ENCODE data around the gene WNT7A. TPM values are rescaled to one million over a fixed set of nuclear protein-coding genes. Genes with fewer than 3 reads are reported as not detected.

The WNT7A gene
- total RNA-seq, 1 donor from 2014 or later, result 1.0 TPM

- Mint-ChIP-seq H3K4me1 (no peaks in the 10 kb centered on the region), H3K27ac (no peak overlapping the region), H3K4me3 (no peak overlapping the region), H3K36me3 (no peaks in the 10 kb centered on the region), H3K27me3 (ENCODE audit: low read depth) (peaks cover 4% of the 10 kb centered on the region), H3K9me3 (no peaks in the 10 kb centered on the region)
- no peak for DNase-seq (ENCODE audit: low spot score in 2 of 2, unreplicated experiment in 2 of 2)
- TF ChIP-seq, protein P1, sequence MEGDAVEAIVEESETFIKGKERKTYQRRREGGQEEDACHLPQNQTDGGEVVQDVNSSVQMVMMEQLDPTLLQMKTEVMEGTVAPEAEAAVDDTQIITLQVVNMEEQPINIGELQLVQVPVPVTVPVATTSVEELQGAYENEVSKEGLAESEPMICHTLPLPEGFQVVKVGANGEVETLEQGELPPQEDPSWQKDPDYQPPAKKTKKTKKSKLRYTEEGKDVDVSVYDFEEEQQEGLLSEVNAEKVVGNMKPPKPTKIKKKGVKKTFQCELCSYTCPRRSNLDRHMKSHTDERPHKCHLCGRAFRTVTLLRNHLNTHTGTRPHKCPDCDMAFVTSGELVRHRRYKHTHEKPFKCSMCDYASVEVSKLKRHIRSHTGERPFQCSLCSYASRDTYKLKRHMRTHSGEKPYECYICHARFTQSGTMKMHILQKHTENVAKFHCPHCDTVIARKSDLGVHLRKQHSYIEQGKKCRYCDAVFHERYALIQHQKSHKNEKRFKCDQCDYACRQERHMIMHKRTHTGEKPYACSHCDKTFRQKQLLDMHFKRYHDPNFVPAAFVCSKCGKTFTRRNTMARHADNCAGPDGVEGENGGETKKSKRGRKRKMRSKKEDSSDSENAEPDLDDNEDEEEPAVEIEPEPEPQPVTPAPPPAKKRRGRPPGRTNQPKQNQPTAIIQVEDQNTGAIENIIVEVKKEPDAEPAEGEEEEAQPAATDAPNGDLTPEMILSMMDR (IDR thresholded peaks at IDR 0.05; ENCODE audit: unreplicated experiment), result no peak
Observed at GRCh38 chr3:13783476-13783875, 96.4 kb downstream of the WNT7A start.

- Mint-ChIP-seq H3K4me1 (no peaks in the 10 kb centered on the region), H3K36me3 (no peaks in the 10 kb centered on the region), H3K4me3 (no peak overlapping the region), H3K9me3 (no peaks in the 10 kb centered on the region), H3K27ac (no peak overlapping the region), H3K27me3 (ENCODE audit: low read depth) (peaks cover 4% of the 10 kb centered on the region)
- TF ChIP-seq, protein P1 (IDR thresholded peaks at IDR 0.05; ENCODE audit: unreplicated experiment), result no peak
- no peak for DNase-seq (ENCODE audit: low spot score in 2 of 2, unreplicated experiment in 2 of 2)
Observed at GRCh38 chr3:13782501-13782900, 97.4 kb downstream of the WNT7A start.

GRCh38 chr3:13781417-13781816 lies 98.5 kb downstream of the WNT7A start:
- TF ChIP-seq, protein P1 (IDR thresholded peaks at IDR 0.05; ENCODE audit: unreplicated experiment), result no peak
- DNase-seq (ENCODE audit: low spot score in 2 of 2, unreplicated experiment in 2 of 2), result no peak
- H3K4me1 Mint-ChIP-seq, result no peaks in the 10 kb centered on the region
- H3K27ac Mint-ChIP-seq, result no peak overlapping the region
- H3K36me3 Mint-ChIP-seq, result no peaks in the 10 kb centered on the region
- H3K4me3 Mint-ChIP-seq, result no peak overlapping the region
- no peaks in the 10 kb centered on the region for H3K9me3 Mint-ChIP-seq
- H3K27me3 Mint-ChIP-seq (ENCODE audit: low read depth), result peaks cover 4% of the 10 kb centered on the region

DNA sequence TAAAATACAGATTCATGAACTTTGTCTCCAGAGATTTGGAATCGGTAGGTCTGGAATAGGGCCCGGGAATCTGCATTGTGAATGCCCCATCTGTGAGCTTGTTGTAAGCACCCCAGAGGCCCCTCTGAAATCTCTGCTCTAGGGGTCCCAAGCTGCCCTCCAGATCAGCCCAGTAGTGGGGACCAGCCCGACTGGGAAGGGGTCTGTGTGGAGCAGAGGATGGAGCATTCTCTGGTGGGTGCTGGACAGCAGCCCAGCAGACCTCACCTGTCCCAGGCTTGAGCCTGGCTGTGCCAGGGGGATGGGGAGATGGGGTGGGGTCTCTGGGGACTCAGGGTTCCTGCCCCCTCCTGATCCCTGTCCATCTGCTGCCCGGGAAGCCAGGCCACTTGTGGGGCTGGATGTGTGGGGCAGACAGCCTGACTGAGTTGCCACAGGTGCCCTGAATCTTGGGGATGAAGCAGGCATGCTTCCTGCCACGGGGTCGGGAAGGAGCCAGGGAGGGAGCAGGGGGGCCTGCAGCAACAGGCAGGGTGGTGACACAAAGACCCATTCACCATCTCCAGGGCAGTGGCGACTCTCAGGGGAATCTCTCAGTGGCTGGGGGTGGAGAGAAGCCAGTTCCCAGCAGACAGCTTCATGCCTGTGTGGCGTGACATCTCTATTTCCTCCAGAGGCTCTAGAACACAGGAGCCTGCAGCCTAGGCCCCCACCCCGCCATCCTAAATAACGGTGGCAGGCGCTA lies 99.3 kb downstream of the WNT7A start:
- Mint-ChIP-seq H3K36me3 (no peaks in the 10 kb centered on the region), H3K9me3 (no peaks in the 10 kb centered on the region), H3K4me3 (no peak overlapping the region), H3K4me1 (no peaks in the 10 kb centered on the region), H3K27me3 (ENCODE audit: low read depth) (peaks cover 4% of the 10 kb centered on the region), H3K27ac (no peak overlapping the region)
- DNase-seq (ENCODE audit: low spot score in 2 of 2, unreplicated experiment in 2 of 2), result no peak
- TF ChIP-seq, protein P1 (IDR thresholded peaks at IDR 0.05; ENCODE audit: unreplicated experiment), result no peak

DNA sequence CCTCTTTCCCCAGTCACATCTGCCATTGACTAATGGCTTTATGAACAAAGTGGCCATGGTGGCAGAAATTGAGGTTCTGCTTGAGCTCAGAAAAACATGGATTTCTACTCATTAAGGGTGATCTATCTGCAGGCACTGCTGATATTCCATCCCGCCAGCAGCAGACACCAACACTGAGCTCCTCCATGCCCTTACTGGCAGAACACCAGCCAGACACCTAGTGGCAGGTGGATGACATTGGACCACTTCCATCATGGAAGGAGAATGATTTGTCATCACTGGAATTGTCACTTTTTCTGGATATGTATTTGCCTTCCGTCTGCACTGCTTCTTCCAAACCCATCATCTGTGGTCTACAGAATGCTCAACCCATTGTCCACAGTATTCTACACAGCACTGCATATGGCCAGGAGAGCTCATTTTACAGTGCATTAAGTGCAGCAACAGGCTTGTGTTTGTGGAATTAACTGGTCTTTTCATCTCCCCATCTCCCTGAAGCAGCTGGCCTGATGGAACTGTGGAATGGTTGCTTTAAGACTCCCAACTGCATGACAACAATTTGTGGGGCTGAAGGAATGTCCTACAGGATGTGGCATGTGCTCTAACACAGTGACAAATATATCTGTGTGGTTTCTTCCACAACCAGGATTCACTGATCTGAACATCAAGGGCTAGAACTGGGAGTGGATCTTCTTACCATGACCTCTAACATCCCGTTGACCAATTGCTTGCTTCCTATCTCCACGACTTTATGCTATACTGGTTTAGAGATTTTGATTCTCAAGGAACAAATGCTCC lies 103.4 kb downstream of the WNT7A start:
- TF ChIP-seq, protein P1 (IDR thresholded peaks at IDR 0.05; ENCODE audit: unreplicated experiment), result no peak
- no peak overlapping the region for H3K4me3 Mint-ChIP-seq
- H3K27ac Mint-ChIP-seq, result no peak overlapping the region
- no peaks in the 10 kb centered on the region for H3K36me3 Mint-ChIP-seq
- peaks cover 10% of the 10 kb centered on the region for H3K4me1 Mint-ChIP-seq
- no peaks in the 10 kb centered on the region for H3K9me3 Mint-ChIP-seq
- no peaks in the 10 kb centered on the region for H3K27me3 Mint-ChIP-seq (ENCODE audit: low read depth)
- peak in 1 of 2 experiments; percentile 0 for DNase-seq (ENCODE audit: low spot score in 2 of 2, unreplicated experiment in 2 of 2)

Data from mesothelial cell of epicardium (in vitro differentiated cells).